Nephron (organoid): ENCODE measurements around the gene GPRC6A.
"Not testable (repeated sequence)": the region's sequence is repeated elsewhere in the genome, so short reads cannot be mapped to it uniquely, and the experiment has no call there.

Source experiments
- H3K27ac Mint-ChIP-seq, 3 experiments: 2 replicates each; pipeline ENCODE4 v1.8.0; 2020; ENCODE audit warnings: mixed read lengths in 3 of 3, mild to moderate bottlenecking in 2 of 3, moderate library complexity in 1 of 3
- H3K27me3 Mint-ChIP-seq: 2 replicates; pipeline ENCODE4 v1.8.0; 2021; ENCODE audit warnings: low read depth, mild to moderate bottlenecking, moderate library complexity, mixed read lengths
- H3K36me3 Mint-ChIP-seq: 2 replicates; pipeline ENCODE4 v1.8.0; 2020; ENCODE audit warnings: low read depth, mixed read lengths
- H3K4me1 Mint-ChIP-seq: 2 replicates; pipeline ENCODE4 v1.8.0; 2020; ENCODE audit warnings: mixed read lengths
- H3K4me3 Mint-ChIP-seq, 3 experiments: 2 replicates each; pipeline ENCODE4 v1.8.0; 2020; ENCODE audit warnings: mild to moderate bottlenecking in 3 of 3, mixed read lengths in 3 of 3, moderate library complexity in 2 of 3
- H3K9me3 Mint-ChIP-seq: 2 replicates; pipeline ENCODE4 v1.8.0; 2020; ENCODE audit warnings: mixed read lengths
- TF ChIP-seq, protein P1 (sequence below), 3 experiments: fragments of 200-600 bp; sonication (generic); IDR thresholded peaks; one replicate each; pipeline ENCODE4 v1.5.0; 2021; ENCODE audit warnings: antibody characterized with exemption in 3 of 3; ENCODE audit not compliant: unreplicated experiment in 3 of 3

Gene GPRC6A

DNA sequence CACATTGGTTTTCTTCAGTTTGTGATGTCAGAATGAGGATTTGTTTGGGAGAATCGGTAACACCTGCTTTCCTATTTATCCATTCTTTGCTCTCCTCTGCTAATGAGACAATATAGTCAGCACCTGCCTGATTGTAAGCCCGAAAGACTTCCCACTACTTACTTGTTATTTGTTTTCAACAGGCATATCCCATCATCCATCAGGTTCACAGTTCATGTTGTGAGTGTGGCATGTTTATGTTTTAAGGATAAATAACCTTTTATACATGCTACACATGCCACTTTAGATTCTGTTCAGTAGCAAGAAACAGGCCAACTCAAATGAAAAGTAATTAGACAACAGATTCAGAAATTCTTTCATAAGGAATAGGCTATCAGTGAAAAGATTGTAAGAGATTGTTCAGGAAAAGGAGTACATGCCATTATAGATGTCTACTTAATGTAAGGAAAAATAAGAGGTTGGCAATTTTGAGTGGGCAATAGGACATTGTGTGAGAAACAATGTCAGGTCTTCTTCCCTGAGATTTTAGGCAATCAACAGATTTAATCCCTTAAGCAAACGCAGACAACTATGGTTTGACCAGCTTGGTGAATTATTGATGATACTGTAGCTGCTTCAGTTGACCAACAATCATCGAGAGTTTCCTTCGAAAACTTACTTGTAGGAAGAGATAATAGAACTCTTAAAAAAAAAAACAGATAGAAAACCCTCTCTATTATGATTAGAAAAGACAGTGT is 7.9 kb upstream of the GPRC6A start:
- H3K4me3 Mint-ChIP-seq: no peak overlapping the region
- peaks cover 13% of the 10 kb centered on the region for H3K27me3 Mint-ChIP-seq
- no peak overlapping the region for H3K27ac Mint-ChIP-seq
- H3K9me3 Mint-ChIP-seq: no peaks in the 10 kb centered on the region
- TF ChIP-seq, protein P1, sequence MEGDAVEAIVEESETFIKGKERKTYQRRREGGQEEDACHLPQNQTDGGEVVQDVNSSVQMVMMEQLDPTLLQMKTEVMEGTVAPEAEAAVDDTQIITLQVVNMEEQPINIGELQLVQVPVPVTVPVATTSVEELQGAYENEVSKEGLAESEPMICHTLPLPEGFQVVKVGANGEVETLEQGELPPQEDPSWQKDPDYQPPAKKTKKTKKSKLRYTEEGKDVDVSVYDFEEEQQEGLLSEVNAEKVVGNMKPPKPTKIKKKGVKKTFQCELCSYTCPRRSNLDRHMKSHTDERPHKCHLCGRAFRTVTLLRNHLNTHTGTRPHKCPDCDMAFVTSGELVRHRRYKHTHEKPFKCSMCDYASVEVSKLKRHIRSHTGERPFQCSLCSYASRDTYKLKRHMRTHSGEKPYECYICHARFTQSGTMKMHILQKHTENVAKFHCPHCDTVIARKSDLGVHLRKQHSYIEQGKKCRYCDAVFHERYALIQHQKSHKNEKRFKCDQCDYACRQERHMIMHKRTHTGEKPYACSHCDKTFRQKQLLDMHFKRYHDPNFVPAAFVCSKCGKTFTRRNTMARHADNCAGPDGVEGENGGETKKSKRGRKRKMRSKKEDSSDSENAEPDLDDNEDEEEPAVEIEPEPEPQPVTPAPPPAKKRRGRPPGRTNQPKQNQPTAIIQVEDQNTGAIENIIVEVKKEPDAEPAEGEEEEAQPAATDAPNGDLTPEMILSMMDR (IDR thresholded peaks at IDR 0.05; ENCODE audit: unreplicated experiment in 3 of 3): no peak
- H3K36me3 Mint-ChIP-seq: no peaks in the 10 kb centered on the region
- no peaks in the 10 kb centered on the region for H3K4me1 Mint-ChIP-seq

DNA sequence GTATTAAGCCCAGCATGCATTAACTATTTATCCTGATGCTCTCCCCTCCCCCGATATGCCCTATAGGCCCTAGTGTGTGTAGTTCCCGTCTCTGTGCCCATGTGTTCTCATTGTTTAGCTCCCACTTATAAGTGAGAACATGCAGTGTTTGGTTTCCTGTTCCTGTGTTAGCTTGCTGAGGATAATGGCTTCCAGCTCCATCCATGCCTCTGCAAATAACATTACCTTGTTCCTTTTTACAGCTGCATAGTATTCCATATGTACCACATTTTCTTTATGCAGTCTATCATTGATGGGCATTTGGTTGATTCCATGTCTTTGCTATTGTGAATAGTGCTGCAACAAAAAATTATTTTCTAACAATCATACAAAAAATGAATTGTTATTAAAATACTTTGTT is 5.6 kb upstream of the GPRC6A start:
- not testable (repeated sequence) for H3K36me3 Mint-ChIP-seq, H3K4me3 Mint-ChIP-seq, H3K27ac Mint-ChIP-seq, H3K4me1 Mint-ChIP-seq, H3K9me3 Mint-ChIP-seq, H3K27me3 Mint-ChIP-seq

- Mint-ChIP-seq H3K9me3 (peaks cover 16% of the 10 kb centered on the region), H3K4me1 (no peaks in the 10 kb centered on the region), H3K27me3 (peaks cover 5% of the 10 kb centered on the region), H3K27ac (no peak overlapping the region), H3K36me3 (no peaks in the 10 kb centered on the region), H3K4me3 (no peak overlapping the region)
- TF ChIP-seq, protein P1 (IDR thresholded peaks at IDR 0.05; ENCODE audit: unreplicated experiment in 3 of 3): no peak
Measured at GRCh38 chr6:116827561-116828240, 1.2 kb downstream of the GPRC6A start.

DNA sequence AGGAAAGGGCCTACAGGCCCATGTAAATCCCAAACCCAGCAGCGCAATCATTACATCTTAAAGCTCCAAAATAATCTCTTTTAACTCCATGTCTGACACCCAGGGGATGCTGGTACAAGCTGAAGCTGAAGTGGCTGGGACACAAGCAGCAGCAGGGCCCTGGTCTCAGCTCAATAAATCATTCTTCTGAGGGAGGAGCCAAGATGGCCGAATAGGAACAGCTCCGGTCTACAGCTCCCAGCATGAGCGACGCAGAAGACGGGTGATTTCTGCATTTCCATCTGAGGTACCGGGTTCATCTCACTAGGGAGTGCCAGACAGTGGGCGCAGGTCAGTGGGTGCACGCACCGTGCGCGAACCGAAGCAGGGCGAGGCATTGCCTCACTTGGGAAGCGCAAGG is 12.5 kb downstream of the GPRC6A start:
- H3K9me3 Mint-ChIP-seq: peaks cover 24% of the 10 kb centered on the region

GRCh38 chr6:116812051-116812650 is 16.7 kb downstream of the GPRC6A start:
- Mint-ChIP-seq H3K4me1 (no peaks in the 10 kb centered on the region), H3K4me3 (no peak overlapping the region), H3K36me3 (no peaks in the 10 kb centered on the region), H3K27me3 (no peaks in the 10 kb centered on the region), H3K9me3 (peaks cover 22% of the 10 kb centered on the region), H3K27ac (no peak overlapping the region)
- TF ChIP-seq, protein P1 (IDR thresholded peaks at IDR 0.05; ENCODE audit: unreplicated experiment in 3 of 3): no peak

More for the DNA sequence above, 12.5 kb downstream of the GPRC6A start:
- H3K4me1 Mint-ChIP-seq, H3K4me3 Mint-ChIP-seq, H3K27ac Mint-ChIP-seq, H3K36me3 Mint-ChIP-seq, H3K27me3 Mint-ChIP-seq: not testable (repeated sequence)

- TF ChIP-seq, protein P1 (IDR thresholded peaks at IDR 0.05; ENCODE audit: unreplicated experiment in 3 of 3): no peak
- no peaks in the 10 kb centered on the region for H3K4me1 Mint-ChIP-seq
Measured at GRCh38 chr6:116801971-116802370, 26.9 kb downstream of the GPRC6A start.

More at GRCh38 chr6:116801971-116802370, 26.9 kb downstream of the GPRC6A start:
- H3K4me3 Mint-ChIP-seq: no peak overlapping the region
- H3K9me3 Mint-ChIP-seq: no peaks in the 10 kb centered on the region
- no peak overlapping the region for H3K27ac Mint-ChIP-seq
- peaks cover 4% of the 10 kb centered on the region for H3K27me3 Mint-ChIP-seq
- H3K36me3 Mint-ChIP-seq: no peaks in the 10 kb centered on the region
